RWPE1 (cell line): ENCODE results near the gene NSMF.

ENCODE experiments used
- CTCF ChIA-PET: fragments of 350-600 bp; sonication (Branson Sonifier 250); formaldehyde crosslinking; extraction: SDS; loops from one replicate; lab custom pipeline; 2021; lab: Yijun Ruan, JAX
- POLR2A ChIA-PET: fragments of 400-600 bp; formaldehyde crosslinking; extraction: SDS; loops from one replicate; lab custom pipeline; 2020; ENCODE audit warnings: antibody characterized with exemption; ENCODE audit not compliant: low non-redundant PET; lab: Yijun Ruan, JAX
- DNase-seq: peaks from one replicate; pipeline ENCODE4 v3.0.0; 2012; ENCODE audit warnings: low spot score
- H3K27ac ChIP-seq: fragments of 450-650 bp; 2 replicates; pipeline ENCODE4 v1.5.1; 2017
- TF ChIP-seq, protein P1 (sequence below): fragments of 450-650 bp; conservative IDR thresholded peaks from 2 replicates; pipeline ENCODE4 v1.5.1; 2017; ENCODE audit warnings: low read depth, mild to moderate bottlenecking

Gene NSMF

DNA sequence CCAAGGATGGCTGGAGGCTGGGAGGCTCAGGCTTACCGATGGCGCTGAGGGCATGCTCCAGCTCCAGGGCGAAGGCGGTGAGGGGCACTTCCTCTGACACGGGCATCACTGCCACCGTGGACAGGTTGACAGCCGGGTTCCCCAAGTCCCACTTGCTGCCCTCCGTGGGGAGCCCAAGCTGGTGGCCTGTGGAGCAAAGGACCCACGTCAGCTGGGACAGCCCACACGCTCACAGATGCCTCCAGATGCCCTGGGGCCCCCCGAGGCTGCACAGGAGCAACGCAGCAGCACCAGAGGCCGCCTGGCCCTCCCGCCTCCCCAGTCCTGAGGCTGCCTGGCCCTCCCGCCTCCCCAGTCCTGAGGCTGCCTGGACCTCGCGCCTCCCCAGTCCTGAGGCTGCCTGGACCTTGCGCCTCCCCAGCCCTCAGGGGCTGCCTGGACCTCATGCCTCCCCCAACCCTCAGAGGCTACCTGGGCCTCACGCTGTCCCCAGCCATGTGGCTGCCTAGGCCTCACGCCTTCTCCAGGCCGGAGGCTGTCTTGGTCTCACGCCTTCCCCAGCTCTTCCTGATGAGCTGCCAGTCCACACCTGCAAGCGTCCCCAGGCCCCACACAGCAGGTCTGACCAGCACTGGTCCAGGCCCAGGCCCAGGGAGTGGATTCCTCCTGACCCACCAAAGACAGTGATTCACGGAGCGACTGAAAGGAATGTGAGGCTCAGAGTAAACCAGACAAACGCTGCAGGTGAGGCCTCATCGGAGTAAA, 25.6 kb upstream of the NSMF start:
- peak overlapping the region; percentile 5; the same call in 1 of the 2 replicates for H3K27ac ChIP-seq
- ChIA-PET POLR2A (no interaction called here), CTCF (interaction anchor here (0.6 kb wide), 2 partner anchors 10 to 43 kb away, joined by 3 to 6 read pairs; no protein-coding TSS in a partner anchor)
- no peak for DNase-seq
- TF ChIP-seq, protein P1, sequence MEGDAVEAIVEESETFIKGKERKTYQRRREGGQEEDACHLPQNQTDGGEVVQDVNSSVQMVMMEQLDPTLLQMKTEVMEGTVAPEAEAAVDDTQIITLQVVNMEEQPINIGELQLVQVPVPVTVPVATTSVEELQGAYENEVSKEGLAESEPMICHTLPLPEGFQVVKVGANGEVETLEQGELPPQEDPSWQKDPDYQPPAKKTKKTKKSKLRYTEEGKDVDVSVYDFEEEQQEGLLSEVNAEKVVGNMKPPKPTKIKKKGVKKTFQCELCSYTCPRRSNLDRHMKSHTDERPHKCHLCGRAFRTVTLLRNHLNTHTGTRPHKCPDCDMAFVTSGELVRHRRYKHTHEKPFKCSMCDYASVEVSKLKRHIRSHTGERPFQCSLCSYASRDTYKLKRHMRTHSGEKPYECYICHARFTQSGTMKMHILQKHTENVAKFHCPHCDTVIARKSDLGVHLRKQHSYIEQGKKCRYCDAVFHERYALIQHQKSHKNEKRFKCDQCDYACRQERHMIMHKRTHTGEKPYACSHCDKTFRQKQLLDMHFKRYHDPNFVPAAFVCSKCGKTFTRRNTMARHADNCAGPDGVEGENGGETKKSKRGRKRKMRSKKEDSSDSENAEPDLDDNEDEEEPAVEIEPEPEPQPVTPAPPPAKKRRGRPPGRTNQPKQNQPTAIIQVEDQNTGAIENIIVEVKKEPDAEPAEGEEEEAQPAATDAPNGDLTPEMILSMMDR = no peak

DNA sequence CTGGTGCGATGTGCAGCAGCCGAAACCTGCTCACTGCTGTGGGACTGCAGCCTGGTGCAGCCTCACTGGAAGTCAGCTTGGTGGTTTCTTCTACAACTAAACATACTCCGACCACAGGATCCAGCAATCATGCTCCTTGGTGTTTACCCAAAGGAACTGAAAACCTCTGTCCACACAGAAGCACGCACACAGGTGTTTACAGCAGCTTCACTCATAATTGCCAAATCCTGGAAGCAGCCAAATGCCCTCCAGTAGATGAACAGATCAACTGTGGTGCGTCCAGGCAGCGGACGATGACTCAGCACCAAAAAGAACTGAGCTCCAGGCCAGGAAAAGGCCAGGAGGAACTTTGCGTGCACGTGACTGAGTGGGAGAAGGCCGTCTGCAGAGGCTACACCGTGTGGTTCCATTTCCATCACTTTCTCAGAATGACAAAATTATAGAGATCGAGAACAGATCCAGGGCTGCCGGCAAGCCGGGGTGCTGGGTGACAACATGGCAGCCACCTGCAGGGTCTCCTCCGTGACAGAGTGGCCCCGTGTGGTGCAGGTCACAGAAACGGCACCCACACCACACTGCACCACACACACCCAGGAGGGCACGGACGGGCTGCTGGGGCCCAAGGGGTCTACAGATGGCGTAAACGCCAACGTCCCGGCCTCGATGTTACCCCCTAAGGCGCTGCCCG, 23.1 kb upstream of the NSMF start:
- ChIA-PET CTCF (interaction anchor here (0.7 kb wide), 1 partner anchor 133 kb away, joined by 3 read pairs; no protein-coding TSS in a partner anchor), POLR2A (no interaction called here)
- peak overlapping the region; percentile 86 for H3K27ac ChIP-seq
- DNase-seq = peak; percentile 87
- TF ChIP-seq, protein P1 = no peak

DNA sequence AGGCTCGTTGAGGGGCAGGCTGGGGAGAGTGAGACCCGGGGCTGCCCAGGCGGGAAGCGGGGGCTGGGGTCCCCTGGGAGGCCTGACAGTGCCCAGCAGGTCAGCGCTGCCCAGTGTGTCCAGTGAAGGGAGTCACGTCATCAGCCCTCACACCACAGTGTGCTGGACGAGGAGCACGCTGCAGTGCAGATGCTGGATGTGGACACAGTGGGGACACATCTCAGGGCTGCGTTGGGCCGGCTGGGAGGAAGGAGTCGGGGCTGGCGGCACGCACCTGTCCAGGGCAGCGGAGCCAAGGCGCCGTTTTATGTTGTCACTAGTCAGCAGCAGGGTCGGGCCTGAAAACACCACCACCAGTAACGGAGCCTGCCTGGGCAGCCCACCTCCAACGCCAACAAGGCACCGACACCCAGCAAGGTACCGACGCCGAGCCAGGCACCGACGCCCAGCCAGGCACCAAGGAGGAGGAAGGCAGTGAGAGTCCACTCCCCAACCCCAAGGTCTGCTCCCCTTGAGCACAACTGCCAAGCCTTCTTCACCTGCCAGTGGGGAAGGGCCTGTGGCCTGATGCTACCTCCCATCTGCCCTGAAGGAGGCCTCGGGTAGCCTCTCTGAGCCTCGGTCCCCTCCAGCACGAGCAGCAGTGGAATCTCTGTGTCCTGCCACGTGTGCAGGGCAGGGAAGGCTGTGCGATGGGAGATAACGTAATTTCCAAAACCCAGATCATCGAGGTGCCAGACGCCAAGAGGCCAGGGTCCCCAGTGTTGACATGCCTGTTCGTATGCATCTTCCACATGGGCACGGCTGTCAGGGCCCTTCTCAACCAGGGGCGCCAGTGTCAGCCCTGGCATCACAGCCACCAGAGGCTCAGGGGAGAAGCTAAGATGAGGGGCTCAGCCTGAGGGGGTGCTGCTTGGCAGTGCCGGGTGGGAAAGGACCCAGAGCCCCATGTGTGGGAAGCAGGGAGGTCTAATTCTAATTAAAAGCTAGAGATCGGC, 21.9 kb upstream of the NSMF start:
- POLR2A ChIA-PET = no interaction called here
- TF ChIP-seq, protein P1 = no peak
- H3K27ac ChIP-seq = peak overlapping the region; percentile 86
- CTCF ChIA-PET = no interaction called here
- DNase-seq = no peak

DNA sequence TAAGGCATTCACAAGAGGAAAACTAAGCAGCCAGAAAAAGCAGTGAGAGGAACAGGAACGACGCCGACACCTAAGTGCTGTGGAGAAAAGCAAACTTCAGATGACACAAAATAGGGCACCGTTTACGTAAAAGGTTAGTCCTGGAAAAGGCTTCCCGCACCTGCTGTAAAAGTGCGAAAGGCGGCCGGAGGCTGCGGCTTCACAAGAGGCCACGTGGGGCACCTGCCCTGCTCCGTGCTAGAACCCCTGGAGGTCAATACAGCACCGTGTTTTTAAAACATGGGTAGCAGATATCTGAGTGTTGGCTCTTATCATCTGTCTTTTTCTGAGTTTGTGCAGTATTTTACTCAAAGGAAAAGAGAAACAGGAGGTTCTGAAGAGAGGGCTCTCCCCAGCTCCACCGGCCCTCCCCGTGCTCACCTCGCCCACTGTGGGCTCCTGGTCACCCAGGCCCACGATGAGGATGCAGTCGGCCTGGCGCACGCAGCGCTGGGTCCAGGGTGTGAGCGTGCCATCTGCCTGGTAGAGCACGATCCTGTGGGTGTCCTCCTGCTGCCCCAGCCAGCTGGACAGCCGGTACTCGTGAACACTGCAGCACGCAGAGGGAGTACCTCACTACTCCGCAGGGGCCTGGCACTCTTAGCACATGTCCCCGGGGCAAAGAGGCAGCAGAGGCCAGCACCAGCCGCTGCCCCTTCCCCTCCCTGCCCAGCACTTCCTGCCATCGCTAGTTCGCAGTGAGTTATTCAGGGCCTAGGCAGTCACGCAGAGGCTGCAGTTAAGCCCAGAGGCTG, 21.0 kb upstream of the NSMF start:
- DNase-seq = no peak
- POLR2A ChIA-PET = no interaction called here
- H3K27ac ChIP-seq = peak overlapping the region; percentile 86
- CTCF ChIA-PET = interaction anchor here (1.0 kb wide), 1 partner anchor 35 kb away, joined by 4 read pairs; no protein-coding TSS in a partner anchor
- TF ChIP-seq, protein P1 = no peak

DNA sequence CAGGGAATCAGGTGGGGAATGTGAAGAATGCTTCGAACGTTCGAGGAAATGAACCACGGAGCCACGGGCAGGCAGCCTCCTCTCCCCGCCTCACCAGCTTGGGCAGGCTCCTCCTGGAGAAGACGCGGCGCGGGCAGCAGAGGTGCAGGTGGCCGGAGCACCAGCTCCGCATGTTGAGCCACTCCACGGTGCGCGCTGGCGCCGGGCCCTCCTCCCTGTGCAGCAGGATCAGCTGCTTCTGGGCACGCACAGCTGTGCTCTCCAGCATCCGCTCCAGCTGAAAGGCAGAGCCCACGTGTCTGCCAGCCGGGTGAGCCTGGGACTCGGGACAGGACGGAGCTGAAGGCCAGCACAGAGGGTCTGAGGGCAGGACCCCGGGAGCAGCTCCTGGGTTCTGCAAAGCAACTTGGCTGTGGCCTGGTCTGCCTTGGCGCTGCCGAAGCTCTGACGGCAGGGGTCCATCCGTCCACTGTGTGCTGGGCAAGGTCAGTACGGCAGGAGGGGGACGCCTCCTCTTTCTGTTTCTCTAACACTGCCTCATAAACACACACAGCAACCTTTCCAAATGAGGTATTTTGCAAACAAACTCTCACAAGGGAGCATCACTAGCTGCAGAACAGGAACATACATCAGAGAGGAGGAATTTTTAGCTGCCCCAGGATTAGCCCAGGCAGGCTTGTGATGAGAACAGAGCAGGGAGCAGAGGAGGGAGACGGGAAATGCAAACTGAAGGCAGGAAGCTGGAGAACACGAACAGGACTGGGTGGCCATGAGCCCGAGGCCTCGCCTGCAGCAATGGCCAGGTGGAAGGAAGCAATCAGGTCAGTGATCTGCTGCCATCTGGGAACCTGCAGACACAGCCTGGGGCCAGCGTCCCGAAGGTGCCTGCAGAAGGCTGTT, 20.1 kb upstream of the NSMF start:
- ChIA-PET POLR2A (no interaction called here), CTCF (interaction anchor here (0.7 to 1.0 kb wide), 2 partner anchors 9 to 34 kb away, joined by 3 to 4 read pairs; no protein-coding TSS in a partner anchor)
- H3K27ac ChIP-seq = peak overlapping the region; percentile 86
- DNase-seq = no peak
- TF ChIP-seq, protein P1 = no peak
